OCI-LY1 (cell line): ENCODE results near the gene SPDYE3.
A peak's percentile ranks its signal among the peaks of the same experiment; 100 is the strongest.
"Not testable (repeated sequence)": the region's sequence is repeated elsewhere in the genome, so short reads cannot be mapped to it uniquely, and the experiment has no call there.

ENCODE experiments used
- H2AFZ ChIP-seq: fragments of 200-600 bp; sonication (generic), shearing (Covaris generic); 2 replicates; pipeline ENCODE4 v1.6.0; 2014; ENCODE audit warnings: antibody characterized with exemption, mild to moderate bottlenecking, low read length
- H3F3A ChIP-seq: fragments of 200-600 bp; sonication (generic), shearing (Covaris generic); 2 replicates; pipeline ENCODE4 v1.6.0; 2014; ENCODE audit warnings: mild to moderate bottlenecking, antibody characterized with exemption, low read length, moderate library complexity; ENCODE audit not compliant: insufficient read depth
- H3K27ac ChIP-seq: fragments of 200-600 bp; sonication (generic); 2 replicates; pipeline ENCODE4 v1.5.1; 2014; ENCODE audit warnings: low read length, mixed run types, mild to moderate bottlenecking, low read depth; ENCODE audit not compliant: poor library complexity, severe bottlenecking
- H3K27me3 ChIP-seq: fragments of 200-600 bp; sonication (generic); 2 replicates; pipeline ENCODE4 v1.6.0; 2014; ENCODE audit warnings: antibody characterized with exemption, mild to moderate bottlenecking, low read length, moderate library complexity; ENCODE audit not compliant: insufficient read depth
- H3K36me3 ChIP-seq: fragments of 200-600 bp; sonication (generic); 2 replicates; pipeline ENCODE4 v1.6.1; 2014; ENCODE audit warnings: mild to moderate bottlenecking, antibody characterized with exemption, low read length, moderate library complexity, mixed read lengths; ENCODE audit not compliant: insufficient read depth
- H3K4me1 ChIP-seq: fragments of 200-600 bp; sonication (generic); 2 replicates; pipeline ENCODE4 v1.5.1; 2014; ENCODE audit warnings: mild to moderate bottlenecking, low read length, moderate library complexity; ENCODE audit not compliant: insufficient read depth, severe bottlenecking
- H3K4me2 ChIP-seq: fragments of 200-600 bp; sonication (generic), shearing (Covaris generic); 2 replicates; pipeline ENCODE4 v1.6.1; 2014; ENCODE audit warnings: low read length
- H3K4me3 ChIP-seq: fragments of 200-600 bp; sonication (generic); 2 replicates; pipeline ENCODE4 v1.5.1; 2014; ENCODE audit warnings: low read length, low read depth, mild to moderate bottlenecking, mixed read lengths; ENCODE audit not compliant: poor library complexity, severe bottlenecking
- H3K79me2 ChIP-seq: fragments of 200-600 bp; shearing (Covaris generic); 2 replicates; pipeline ENCODE4 v1.6.1; 2016; ENCODE audit warnings: mixed run types, low read length, mixed read lengths; ENCODE audit not compliant: insufficient read depth
- H3K9ac ChIP-seq: fragments of 200-600 bp; sonication (generic), shearing (Covaris generic); 2 replicates; pipeline ENCODE4 v1.6.1; 2014; ENCODE audit warnings: mild to moderate bottlenecking, low read length, mixed read lengths
- H3K9me2 ChIP-seq: fragments of 200-600 bp; sonication (generic), shearing (Covaris generic); 2 replicates; pipeline ENCODE4 v1.6.1; 2014; ENCODE audit warnings: low read depth, mild to moderate bottlenecking, low read length, mixed read lengths
- H3K9me3 ChIP-seq: fragments of 200-600 bp; shearing (Covaris generic); 2 replicates; pipeline ENCODE4 v1.6.1; 2014; ENCODE audit warnings: low read length, mixed read lengths
- H4K20me1 ChIP-seq: fragments of 200-600 bp; sonication (generic), shearing (Covaris generic); 2 replicates; pipeline ENCODE4 v1.6.0; 2016; ENCODE audit warnings: mild to moderate bottlenecking, low read length; ENCODE audit not compliant: insufficient read depth
- EZH2 ChIP-seq: fragments of 200-600 bp; sonication (generic), shearing (Covaris generic); IDR thresholded peaks from 2 replicates; pipeline ENCODE4 v1.8.0; 2017; ENCODE audit warnings: borderline replicate concordance, mixed run types, mild to moderate bottlenecking, antibody characterized with exemption, low read length, moderate library complexity, mixed read lengths
- TF ChIP-seq, protein P1 (sequence below): fragments of 200-600 bp; sonication (generic), shearing (Covaris generic); IDR thresholded peaks from 2 replicates; pipeline ENCODE4 v1.5.1; 2017; ENCODE audit warnings: mild to moderate bottlenecking, antibody characterized with exemption, low read length, moderate library complexity, mixed read lengths

The SPDYE3 gene

DNA sequence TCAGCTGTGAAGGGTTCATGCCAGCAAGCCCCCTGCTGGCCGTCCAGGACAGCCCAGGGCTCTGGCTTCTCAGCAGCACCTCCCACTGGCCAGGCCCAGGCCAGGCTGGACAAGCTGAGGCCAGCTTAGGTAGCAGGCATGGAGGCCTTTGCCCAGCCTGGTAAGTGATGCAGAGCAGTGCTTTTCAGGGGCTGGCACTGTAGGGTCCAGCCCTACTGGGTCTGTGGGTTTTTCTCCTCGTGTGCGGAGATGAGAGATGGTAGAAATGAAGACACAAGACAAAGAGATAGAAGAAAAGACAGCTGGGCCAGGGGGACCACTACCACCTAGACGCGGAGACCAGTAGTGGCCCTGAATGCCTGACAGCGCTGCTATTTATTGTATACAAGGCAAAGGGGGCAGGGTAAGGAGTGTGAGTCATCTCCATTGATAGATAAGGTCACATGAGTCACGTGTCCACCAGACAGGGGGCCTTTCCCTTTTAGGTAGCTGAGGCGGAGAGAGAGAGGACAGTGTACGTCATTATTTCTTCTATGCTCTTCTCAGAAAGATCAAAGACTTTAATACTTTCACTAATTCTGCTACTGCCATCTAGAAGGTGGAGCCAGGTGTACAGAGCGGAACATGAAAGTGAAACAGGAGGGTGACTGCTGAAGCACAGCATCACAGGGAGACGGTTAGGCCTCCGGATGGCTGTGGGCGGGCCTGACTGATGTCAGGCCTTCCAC is 37.2 kb downstream of the SPDYE3 start:
- Histone ChIP-seq H3K4me1 (peaks cover 34% of the 10 kb centered on the region), H3K4me2 (peak overlapping the region; percentile 46), H3K27ac (peak overlapping the region; percentile 92), H3K36me3 (peaks cover 71% of the 10 kb centered on the region), H3K4me3 (peak overlapping the region; percentile 20)
- H2AFZ ChIP-seq, H3K9ac ChIP-seq, H3K9me3 ChIP-seq, H3K9me2 ChIP-seq, H3K79me2 ChIP-seq, H3F3A ChIP-seq, H3K27me3 ChIP-seq, H4K20me1 ChIP-seq: not testable (repeated sequence)
- TF ChIP-seq, protein P1, sequence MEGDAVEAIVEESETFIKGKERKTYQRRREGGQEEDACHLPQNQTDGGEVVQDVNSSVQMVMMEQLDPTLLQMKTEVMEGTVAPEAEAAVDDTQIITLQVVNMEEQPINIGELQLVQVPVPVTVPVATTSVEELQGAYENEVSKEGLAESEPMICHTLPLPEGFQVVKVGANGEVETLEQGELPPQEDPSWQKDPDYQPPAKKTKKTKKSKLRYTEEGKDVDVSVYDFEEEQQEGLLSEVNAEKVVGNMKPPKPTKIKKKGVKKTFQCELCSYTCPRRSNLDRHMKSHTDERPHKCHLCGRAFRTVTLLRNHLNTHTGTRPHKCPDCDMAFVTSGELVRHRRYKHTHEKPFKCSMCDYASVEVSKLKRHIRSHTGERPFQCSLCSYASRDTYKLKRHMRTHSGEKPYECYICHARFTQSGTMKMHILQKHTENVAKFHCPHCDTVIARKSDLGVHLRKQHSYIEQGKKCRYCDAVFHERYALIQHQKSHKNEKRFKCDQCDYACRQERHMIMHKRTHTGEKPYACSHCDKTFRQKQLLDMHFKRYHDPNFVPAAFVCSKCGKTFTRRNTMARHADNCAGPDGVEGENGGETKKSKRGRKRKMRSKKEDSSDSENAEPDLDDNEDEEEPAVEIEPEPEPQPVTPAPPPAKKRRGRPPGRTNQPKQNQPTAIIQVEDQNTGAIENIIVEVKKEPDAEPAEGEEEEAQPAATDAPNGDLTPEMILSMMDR: peak; percentile 66

DNA sequence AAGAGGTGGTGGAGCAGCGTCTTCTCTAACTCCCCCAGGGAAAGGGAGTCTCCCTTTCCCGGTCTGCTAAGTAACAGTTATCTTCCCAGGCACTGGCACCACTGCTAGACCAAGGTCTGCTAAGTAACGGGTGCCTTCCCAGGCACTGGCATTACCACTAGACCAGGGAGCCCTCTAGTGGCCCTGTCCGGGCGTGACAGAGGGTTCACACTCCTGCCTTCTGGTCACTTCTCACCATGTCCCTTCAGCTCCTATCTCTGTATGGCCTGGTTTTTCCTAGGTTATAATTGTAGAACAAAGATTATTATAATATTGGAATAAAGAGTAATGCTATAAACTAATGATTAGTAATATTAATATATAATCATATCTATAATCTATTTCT is 37.8 kb downstream of the SPDYE3 start:
- Histone ChIP-seq H3K4me1 (peaks cover 34% of the 10 kb centered on the region), H3K36me3 (peaks cover 73% of the 10 kb centered on the region), H3K4me3 (peak overlapping the region; percentile 20)
- TF ChIP-seq, protein P1: peak; percentile 16
- not testable (repeated sequence) for H3F3A ChIP-seq, H2AFZ ChIP-seq, H3K27ac ChIP-seq, H3K9me3 ChIP-seq, H3K9me2 ChIP-seq, H3K9ac ChIP-seq, H3K4me2 ChIP-seq, H3K27me3 ChIP-seq, H4K20me1 ChIP-seq, H3K79me2 ChIP-seq

DNA sequence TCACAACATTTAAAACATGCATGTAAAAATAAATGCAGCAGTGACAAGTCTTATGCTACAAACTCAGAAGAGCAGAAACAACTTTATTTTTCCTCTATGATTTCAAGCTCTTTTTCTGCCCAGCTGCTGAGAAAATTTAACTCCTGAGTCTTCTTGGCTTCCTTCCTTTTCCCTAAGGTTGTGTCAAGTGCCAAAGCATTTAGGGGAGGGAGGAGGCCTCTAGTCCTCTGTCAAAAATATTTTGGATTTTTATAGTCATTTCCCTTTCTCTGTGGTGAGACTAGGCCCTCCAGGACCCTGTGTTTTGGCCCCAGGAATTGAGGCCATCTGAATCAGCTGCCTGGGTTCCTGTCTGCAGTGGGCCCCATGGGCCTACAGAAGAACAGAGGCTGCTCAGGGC is 39.4 kb downstream of the SPDYE3 start:
- no peaks in the 10 kb centered on the region for H3K27me3 ChIP-seq
- H3K9ac ChIP-seq: no peak overlapping the region
- H3K9me3 ChIP-seq: no peaks in the 10 kb centered on the region
- H3K4me1 ChIP-seq: peaks cover 21% of the 10 kb centered on the region
- H3K27ac ChIP-seq: no peak overlapping the region
- no peaks in the 10 kb centered on the region for H4K20me1 ChIP-seq
- peaks cover 76% of the 10 kb centered on the region for H3K36me3 ChIP-seq
- no peak overlapping the region for H3K4me2 ChIP-seq
- no peaks in the 10 kb centered on the region for H3K9me2 ChIP-seq
- no peak overlapping the region for H3K4me3 ChIP-seq
- no peak for TF ChIP-seq EZH2
- TF ChIP-seq, protein P1: no peak
- H2AFZ ChIP-seq: no peak overlapping the region
- H3K79me2 ChIP-seq: no peaks in the 10 kb centered on the region
- peaks cover 5% of the 10 kb centered on the region; the same call in 1 of the 2 replicates for H3F3A ChIP-seq
